DMS53 treated with DMSO at 0.1 percent for 48 hours (cell line): ENCODE measurements around the gene CLASP1.

Source experiments
- DNase-seq: peaks from one replicate; lab custom pipeline; 2025; ENCODE audit not compliant: unreplicated experiment; lab: John Stamatoyannopoulos, UW

The CLASP1 gene

DNA sequence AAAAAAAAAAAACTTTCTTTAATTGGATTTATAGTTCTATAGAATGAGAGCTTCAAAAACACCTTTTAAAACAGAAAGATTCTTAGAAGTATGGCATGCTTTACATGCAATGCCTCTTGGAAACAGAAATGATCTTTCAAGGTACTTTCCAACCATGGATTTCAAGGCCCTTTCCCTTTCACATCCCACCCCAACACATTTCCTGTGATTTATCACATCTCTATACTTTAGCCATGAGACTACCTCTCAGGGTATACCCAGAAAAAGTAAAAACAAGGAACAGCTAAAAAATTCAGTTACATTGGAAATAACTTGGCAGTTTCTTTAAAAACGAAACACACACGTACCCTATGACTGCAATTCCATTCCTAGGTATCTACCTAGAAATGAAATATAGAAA lies 103.3 kb downstream of the CLASP1 start:
- no peak for DNase-seq

DNA sequence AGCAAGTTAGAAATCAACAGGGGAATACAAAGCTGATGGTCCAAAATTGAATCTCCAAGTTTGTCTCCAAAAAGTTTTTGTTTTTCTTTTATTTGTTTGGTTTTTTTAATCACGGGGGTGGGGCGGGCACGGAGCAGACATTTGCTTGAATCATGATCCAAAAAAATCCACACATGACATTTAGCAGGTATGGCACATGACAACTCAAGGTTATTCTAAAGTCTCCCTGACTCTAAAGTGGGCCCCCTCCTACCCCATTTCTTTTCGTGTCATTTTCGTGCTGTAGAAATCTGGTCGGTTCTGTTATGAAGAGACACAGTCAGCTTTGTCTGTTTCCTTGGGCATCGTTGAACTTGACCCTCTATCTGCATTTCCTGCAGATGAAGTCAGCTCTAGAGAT lies 104.0 kb downstream of the CLASP1 start:
- no peak for DNase-seq

DNA sequence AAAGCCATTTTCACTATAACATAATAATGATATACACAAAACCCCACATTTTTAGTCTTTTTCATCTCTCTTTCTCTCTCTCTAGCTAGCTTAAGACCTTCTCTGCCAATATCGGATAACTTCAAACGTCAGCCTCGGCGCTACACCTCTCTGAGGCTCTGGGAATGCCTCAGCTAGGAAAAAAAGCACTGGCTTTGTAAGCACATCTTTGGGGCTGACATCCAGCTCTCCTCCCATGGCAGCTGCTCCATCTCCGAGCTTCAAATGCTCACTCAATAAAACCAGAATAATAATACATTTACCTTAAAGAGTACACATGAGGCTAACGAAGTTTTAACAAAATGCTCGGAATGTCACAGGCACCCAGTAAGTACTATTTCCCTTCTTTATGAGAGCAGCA lies 107.8 kb downstream of the CLASP1 start:
- DNase-seq, result no peak

DNA sequence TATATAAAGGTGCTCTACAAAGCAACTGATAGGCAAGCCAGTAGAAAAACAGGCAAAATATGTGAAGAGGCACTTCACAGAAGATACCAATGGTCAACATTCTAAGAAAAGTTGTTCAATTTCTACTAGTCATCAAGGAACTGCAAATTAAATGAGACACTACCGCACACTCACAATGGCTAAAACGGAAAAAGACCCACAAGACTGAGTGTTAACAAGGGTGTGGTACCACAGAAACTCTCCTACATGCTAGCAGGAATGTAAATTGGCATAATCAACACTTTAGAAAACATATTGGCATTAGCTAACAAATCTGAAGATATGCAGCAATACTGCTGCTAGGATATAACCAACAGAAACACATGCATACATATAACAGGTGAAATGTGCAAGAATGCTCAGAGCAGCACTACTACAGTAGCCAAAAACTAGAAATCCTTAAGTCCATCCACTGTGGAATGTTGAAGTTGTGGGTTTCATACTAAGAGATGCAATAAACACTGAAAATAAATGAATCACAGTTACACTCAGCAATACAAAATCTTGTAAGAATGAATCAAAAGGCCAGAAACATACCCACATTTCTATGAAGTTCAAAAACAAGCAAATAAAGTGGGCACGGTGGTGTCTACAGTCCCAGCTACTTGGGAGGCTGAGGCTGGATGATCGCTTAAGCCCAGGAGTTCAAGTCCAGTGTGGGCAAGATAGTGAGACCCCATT lies 109.4 kb downstream of the CLASP1 start:
- no peak for DNase-seq

DNA sequence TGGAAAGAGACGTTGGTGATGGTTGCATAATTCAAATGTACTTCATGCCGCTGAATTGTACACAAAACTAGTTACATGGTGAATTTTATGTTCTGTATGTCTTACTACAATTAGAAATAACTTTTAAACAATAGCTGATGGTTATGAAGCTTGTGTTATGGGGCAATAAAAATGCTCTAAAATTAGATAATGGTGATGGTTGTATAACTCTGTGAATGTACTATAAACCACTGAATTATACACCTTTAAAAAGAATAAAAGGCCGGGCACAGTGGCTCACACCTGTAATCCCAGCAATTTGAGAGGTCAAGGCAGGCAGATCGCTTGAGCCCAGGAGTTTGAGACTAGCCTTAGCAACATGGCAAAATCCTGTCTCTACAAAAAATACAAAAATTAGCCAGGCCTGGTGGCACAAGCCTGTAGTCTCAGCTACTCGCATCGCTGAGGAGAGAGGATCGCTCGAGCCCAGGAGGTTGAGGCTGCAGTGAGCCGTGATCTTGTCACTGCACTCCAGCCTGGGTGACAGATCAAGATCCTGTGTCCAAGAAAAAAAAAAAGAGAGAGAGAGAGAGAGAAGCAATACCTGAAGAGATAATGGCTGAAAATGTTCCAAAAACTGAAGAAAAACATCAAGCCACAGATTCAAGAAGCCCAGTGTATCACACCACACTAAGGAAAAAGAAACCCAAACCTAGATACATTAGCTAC lies 112.3 kb downstream of the CLASP1 start:
- no peak for DNase-seq

DNA sequence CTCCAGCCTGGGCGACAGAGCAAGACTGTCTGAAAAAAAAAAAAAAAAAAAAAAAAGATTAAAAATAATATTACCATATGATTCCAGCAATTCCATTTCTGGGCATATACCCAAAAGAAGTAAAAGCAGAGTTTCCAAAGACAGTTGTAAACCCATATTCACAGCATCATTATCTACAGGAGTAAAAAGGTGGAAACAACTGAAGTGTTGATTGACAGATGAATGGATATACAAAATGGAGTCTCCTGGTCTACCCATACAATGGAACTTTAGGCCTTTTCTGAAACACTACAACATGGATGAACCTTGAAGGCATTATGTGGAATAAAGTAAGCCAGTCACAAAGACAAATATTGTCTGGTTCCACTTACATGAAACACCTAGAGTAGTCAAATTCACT lies 112.9 kb downstream of the CLASP1 start:
- DNase-seq, result no peak

DNA sequence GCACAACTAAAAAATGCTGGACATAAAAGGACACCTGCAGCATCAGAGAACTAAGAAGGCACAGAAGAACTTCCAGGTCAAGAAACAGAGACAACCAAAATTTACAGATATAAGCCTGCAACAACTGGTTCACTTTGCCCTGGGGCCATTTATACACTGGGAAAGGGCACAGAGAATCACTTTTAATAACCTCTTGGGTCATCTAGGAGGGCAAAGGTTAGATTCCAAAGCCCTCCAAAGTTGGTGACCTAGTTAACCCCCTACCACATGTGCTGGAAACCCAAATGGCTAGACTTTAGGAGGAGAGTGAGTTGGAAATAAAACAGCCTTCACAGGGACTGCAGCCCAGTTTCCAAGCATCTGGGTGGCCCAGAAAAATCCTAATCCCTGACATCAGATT lies 115.3 kb downstream of the CLASP1 start:
- DNase-seq, result no peak

DNA sequence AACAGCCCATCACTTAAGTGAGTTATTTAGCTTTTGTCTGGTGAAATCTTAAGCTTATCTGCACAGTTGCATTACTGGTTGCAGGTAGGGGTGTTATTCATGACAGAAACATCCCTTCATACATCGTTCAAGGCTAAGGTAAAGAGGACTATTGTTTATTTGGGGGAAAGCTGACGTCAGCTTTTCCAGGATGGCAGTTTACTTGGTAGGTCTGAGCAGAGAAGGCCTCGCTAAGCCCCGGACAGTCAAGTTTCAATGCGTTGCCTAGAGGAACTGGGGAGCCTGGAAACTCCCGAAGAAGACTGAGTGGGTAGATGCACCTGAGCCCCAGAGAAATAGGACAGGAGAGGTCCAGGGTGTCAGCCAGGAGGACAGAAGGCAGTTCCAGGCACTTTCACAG lies 116.4 kb downstream of the CLASP1 start:
- peak; percentile 53 for DNase-seq

DNA sequence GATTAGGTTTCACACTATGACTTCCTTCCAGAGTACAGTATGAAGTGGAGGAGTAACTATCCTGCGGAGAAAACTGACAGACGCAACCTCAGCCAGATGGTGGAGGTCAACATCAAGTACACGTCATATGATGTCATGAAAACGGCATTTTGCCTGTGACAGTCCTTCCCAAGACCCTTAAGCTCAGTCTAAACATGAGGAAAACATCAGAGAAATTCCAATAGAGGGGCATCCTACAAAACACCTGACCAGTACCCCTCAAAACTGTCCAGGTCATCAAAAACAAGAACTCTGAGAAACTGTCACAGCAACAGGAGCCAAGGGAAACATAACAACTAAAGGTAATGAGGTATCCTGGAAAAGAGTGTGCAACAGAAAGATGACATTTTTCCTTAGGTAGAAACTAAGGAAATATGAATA lies 116.9 kb downstream of the CLASP1 start:
- DNase-seq, result peak; percentile 17

DNA sequence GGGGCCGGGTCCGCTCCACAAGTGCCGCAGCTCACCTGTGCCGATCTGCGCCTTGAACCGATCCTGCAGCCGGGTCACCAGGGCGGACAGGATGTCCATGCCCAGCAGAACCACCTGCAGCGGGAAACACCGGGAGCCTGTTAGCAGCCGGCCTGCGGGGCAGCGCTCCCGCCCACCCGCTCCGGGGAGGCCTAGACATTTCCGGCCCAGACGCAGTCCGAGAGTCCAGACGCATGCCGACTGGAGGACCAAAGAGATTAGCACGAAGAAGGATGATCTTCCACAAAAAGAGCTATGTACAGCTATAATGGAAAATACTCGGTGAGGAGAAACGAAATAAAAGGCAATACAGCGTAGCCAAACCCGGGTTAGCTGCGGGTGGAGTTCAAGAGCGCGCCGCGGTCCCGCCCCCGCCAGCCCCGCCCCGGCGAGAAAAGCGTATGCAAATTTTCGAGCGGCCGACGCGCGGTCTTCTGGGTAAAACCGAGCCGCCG lies 119.0 kb downstream of the CLASP1 start:
- DNase-seq, result peak; percentile 80

DNA sequence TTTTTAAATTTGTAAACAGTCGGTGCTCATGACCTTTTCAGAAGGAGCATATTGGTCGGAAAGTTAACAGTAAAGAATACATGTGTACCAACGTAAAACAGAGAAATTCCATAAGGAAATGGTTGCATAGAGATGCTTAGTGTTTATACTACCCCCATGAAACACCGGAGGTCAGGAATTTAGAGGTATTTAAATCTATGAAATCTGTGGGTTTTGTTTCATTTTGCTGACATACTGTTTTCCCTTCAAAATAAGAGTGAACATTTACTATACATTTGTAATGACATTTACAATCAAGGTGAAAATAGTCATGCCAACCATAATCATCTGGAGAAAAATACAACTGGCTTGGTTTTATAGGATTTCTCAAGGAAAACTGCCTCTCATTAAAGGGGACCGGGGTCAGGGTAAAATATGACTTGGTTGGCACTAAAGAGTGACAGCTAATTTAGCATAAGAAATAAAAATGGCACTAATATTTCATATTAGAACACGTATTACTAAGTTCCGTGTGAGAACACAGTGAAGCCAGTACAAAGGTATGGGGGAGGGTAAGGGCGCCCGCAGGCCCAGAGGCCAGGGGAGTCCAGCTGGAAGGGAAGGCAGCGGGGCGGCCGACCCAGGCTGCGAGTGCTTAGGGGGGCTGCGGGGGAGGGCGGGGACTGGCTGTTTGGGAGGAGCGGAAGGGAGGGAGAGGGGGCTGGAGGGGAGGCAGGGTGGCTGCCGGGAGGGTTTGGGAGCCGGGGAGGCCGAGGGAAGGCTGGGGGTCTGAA lies 119.6 kb downstream of the CLASP1 start:
- peak; percentile 27 for DNase-seq

DNA sequence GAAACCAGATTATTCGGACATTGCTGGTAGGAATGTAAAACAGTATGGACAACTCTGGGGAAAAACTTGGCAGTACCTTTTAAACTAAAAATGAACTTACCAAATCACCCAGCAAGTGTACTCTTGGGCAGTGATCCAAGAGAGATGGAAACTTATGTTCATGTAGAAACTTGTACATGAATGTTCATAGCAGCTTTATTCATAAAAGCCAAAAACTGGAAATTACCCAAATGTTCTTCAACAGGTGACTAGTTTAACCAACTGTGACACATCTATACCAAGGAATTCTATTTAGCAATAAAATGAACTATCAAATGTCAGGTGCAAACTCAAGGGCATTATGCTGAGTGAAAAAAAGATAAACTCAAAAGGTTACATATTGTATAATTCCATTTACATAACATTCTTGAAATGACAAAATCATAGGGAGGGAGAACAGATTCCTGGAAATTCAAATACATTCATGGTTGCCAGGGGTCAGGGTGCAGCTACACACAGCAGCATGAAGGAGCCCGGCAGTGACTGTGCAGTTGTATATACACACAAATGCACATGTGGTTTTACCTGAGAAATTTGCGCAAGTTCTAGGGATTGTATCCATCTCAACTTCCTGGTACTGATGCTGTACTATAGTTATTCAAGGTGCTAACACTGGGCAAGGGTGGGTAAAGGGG lies 122.1 kb downstream of the CLASP1 start:
- no peak for DNase-seq

DNA sequence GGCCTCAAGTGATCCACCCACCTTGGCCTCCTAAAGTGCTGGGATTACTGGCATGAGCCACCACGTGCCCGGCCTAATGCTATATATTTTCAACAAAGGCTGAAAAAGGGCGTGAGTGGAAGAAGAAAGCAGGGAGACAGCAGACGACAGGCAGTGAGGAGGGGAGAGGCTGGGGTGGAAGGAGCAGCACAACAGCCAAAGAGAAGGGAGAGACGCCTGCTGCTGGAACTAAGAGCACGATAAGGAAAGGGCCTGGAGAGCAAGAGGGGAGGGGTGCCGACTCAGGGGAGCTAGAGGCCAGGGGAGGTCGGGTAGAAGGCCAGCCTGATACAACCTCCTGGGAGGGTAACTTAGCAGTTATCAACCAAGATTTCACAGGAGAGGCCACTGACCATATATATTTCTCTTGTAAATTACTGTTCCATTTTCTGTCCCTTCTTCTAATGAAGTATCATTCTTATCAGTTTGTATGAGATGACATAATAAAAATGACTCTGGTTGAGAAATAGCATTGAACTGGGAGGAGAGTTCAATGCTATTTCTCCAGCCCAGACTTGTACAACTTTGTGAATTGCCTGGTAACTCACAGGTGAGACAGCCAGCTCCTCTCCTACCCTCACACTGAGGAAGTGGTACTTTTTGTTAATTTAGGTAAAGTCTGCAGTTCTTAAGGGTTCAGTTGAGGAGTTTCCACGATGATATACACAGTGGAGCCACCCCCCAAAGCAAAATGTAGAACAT lies 124.4 kb downstream of the CLASP1 start:
- DNase-seq, result no peak

DNA sequence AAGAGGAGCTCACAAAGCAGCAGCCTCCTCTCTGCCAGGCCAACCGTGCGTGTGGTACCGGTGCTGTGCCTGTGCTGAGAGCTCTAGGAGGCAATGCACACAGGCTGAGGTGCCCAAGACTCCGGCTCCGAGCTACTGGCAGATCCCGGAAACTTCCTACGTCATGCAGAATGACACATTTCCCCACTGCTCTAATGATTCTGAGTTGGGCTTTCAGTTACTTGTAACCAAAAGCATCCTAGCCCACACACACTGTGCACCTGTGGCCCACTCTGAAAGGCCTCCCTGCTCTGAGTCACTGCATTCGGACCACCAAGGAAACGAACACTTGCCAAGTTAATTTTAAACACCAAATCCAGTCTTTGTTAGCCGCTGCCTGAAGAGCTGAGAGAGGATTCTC lies 127.9 kb downstream of the CLASP1 start:
- DNase-seq, result no peak

DNA sequence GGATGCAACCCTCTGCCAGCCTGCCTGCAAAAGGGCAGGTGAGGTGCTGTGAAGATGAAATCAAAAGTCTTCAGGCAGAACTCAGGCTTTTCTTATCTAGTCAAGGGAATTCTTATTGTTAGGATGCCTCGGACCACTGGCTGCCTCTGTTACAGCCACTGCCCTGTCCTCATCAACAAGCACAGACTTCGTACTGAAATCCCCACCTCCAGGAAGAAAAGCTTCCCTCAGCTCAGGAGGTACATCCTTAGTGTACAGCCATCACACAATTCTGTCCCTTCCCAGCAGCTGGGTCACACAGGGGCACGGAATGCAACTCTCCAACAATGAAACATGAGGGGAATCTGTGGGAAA lies 128.6 kb downstream of the CLASP1 start:
- no peak for DNase-seq

DNA sequence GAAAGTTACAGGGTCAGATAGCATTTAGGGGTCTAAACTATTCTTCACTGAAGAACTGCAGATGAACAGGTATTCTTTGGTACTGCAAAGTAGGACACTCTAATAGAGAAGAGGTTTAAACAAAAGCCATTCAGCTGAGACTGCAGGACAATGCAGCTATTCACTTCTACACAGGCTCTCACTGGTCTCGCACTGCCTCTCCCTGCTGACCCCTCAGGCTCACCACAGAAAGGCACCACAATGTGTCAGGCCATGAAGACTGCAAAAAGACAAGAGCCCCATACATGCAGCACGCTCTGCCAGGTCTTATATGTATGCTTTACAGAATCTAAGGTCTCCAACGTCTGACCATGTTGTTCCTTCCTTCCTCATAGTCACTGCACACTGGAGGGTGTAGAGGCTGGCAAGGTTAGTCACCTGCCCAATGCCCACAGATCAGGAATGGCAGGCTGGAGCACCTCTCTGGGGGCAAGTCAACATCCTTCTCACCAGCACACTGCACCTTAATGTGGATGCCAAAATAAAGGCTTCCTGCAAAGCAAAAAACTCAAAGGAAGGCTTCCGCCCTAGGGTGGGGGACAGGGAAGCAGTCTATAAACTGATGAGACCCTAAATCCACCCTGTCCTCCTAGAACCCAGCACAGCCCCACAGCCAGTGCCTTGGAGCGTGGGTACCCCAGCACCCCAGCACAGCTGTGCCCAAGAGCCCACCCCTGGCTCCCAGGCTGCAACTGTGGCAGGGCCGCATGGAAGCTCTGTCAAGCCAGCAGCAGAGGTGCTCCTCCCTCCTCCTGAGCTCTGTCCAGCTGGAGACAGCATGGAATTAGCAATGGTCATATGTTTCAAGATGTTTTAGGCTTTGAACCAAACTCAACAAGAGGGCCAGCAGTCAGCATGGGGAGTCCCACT lies 129.3 kb downstream of the CLASP1 start:
- no peak for DNase-seq

DNA sequence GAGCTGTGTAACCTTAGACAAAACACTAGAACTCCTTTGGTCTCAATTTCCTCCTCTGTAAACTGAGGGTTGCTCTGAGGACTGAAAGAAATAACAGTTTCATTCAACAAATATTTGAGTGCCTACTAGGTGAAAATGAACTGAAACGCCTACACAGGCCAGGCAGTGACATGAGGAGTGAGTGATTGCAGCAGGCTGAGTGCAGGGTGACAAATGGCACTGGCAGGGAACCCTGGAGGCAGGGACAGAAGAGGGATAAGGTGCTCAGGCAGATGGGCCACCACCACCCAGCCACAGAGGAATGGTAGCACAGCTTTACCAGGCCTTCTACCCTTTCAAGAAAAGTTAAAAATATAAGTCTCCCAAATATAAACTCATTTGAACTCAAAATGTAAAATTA lies 130.1 kb downstream of the CLASP1 start:
- DNase-seq, result no peak

DNA sequence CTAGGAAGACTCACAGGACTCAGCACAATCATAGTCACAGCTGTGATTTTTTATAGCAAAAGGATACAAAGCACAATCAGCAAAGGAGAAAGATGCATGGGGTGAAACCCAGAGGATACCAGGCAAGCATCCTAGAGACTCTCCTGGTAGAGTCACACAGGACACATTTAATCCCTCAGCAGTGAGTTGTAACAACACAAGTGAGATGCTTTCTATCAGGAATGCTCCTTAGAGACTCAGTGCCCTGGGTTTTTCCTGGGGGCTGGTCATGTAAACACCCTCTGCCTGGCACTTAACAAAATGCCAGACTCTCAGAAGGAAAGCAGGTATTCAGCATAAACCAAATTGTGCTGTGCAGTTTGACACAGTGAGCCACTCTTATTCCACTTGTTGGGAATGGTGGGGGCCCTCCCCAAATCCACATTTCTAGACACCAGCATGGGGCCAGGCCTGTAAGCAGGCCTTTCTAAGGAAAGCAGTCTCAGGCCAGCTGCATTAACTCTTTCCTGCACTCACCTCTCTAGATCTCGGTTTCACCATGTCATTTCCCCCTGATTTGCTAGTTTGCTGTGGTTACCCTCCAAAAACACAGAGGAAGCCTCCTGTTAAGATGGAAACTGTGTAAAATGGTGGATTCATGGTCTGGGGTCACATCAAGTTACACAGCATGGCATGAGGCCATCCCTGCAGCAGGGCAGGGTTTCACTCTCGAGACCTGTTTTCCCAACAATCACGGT lies 135.5 kb downstream of the CLASP1 start:
- no peak for DNase-seq

DNA sequence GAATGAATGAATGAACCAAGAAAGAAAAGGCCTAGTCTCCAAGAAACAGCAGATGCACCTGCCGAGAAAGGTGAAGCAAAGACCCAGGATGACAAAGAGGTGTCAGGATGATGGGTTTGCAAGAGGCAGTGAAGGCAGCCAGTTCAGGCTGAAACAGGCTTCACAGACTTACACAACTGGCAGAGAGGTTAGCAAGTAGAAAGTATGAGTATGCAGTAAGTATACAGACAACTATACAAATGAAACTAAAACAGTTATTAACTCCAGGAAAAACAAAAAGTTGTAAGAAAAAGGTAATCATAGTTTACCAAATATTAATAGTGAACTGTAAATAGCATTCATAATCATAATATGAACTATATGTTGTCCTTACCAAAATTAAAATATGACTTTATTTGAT lies 138.4 kb downstream of the CLASP1 start:
- no peak for DNase-seq
